Ishikawa (cell line): ENCODE measurements around the gene GUCA2B.

Source experiments
- CEBPB ChIP-seq: IDR thresholded peaks from 2 replicates; pipeline ENCODE4 v1.6.1; 2012
- CREB1 ChIP-seq: IDR thresholded peaks from 2 replicates; pipeline ENCODE4 v1.6.1; 2012; ENCODE audit warnings: low read depth
- EGR1 ChIP-seq: IDR thresholded peaks from 2 replicates; pipeline ENCODE4 v1.6.1; 2012
- EP300 ChIP-seq: IDR thresholded peaks from 2 replicates; pipeline ENCODE4 v1.6.1; 2012; ENCODE audit warnings: borderline replicate concordance
- FOXM1 ChIP-seq: IDR thresholded peaks from 2 replicates; pipeline ENCODE4 v1.6.1; 2012; ENCODE audit warnings: low read depth, borderline replicate concordance
- MAX ChIP-seq: IDR thresholded peaks from 2 replicates; pipeline ENCODE4 v1.6.1; 2012
- RAD21 ChIP-seq: IDR thresholded peaks from 2 replicates; pipeline ENCODE4 v1.6.1; 2012; ENCODE audit warnings: low read depth
- REST ChIP-seq: IDR thresholded peaks from 2 replicates; pipeline ENCODE4 v1.6.1; 2012; ENCODE audit warnings: low read depth, mild to moderate bottlenecking
- TAF1 ChIP-seq: IDR thresholded peaks from 2 replicates; pipeline ENCODE4 v1.6.1; 2012; ENCODE audit warnings: low read depth, mild to moderate bottlenecking
- TEAD4 ChIP-seq: IDR thresholded peaks from 2 replicates; pipeline ENCODE4 v1.6.1; 2012

- TF ChIP-seq RAD21 = no peak
- no peak for TF ChIP-seq CREB1
- no peak for TF ChIP-seq REST
- no peak for TF ChIP-seq MAX
- no peak for TF ChIP-seq FOXM1
- TF ChIP-seq CEBPB = no peak
- TF ChIP-seq EGR1 = no peak
- no peak for TF ChIP-seq EP300
- no peak for TF ChIP-seq TAF1
- TF ChIP-seq TEAD4 = no peak
These were observed 30.7 kb downstream of the GUCA2B start for GRCh38 chr1:42183957-42184268.
